Fibroblast of skin of right biceps (primary cell): ENCODE data around the gene APBB2.
A peak's percentile ranks its signal among the peaks of the same experiment; 100 is the strongest.
"Not testable (repeated sequence)": the region's sequence is repeated elsewhere in the genome, so short reads cannot be mapped to it uniquely, and the experiment has no call there.

ENCODE experiments used
- DNase-seq: peaks from one replicate; pipeline ENCODE4 v3.0.0-alpha.2; 2013

The APBB2 gene

DNA sequence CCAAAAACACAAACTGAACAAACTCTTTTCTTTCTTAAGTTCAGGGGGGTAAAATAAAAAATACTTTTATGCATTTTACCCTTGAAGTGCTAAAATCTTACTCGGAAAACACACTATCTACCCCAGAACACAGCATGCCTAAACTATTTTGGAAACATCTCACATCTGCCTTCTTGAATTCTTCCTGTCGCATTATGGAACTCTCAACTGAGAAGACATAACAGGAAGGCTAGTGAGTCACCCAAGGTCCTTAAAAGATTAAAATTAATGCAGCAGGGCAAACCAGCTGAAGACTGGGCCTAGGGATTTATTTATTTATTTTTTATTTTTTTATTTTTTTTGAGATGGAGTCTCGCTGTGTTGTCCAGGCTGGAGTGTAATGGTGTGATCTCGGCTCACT is 208.2 kb downstream of the APBB2 start:
- peak; percentile 64 for DNase-seq

DNA sequence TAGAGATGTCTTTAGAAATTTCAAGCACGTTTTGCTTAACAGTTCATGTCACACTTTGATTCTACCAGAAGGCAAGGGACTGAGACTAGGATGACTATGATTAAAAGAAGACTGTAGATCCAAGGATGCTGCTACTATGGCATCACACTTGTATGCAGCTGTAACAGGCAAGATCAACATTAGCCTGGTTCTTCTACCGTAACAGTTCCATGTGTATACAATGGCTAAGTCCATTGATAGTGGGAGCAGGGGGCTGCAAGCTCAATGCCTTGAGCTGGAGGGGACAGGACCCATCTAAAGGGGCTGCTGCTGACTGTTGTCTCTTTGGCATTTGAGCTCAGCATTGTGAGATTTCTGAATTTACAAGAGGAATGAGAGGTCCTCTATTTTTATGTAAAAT is 212.0 kb downstream of the APBB2 start:
- DNase-seq = no peak

GRCh38 chr4:41000356-41000755 is 214.0 kb downstream of the APBB2 start:
- DNase-seq = no peak

DNA sequence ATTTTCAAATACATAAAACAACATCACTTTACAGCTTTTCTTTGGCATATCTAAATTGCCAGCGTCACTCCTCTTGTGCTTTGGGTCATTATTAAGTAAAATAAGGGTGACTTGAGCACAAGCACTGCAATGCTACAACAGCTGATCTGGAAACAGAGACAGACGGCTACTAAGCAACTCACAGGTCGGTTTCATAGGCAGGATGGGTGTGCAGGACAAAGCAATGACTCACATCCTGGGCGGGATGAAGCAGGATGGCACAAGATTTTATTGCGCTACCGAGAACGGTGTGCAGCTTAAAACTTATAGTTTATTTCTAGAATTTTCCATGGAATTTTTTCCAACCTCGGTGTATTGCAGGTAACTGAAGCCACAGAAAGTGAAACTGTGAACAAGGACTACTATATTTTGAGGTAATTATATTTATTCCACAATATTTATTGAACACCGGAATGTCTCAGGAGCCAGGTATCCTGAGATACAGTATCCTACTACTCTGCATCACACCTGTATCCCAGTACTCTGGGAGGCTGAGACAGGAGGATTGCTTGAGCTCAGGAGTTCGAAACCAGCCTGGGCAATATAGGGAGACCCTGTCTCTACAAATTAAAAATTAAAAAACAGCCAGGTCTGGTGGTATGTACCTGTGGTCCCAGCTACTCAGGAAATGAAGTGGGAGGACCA is 215.5 kb downstream of the APBB2 start:
- peak; percentile 53 for DNase-seq

- peak; percentile 76 for DNase-seq
These were observed 218.5 kb downstream of the APBB2 start for GRCh38 chr4:40995850-40996249.

DNA sequence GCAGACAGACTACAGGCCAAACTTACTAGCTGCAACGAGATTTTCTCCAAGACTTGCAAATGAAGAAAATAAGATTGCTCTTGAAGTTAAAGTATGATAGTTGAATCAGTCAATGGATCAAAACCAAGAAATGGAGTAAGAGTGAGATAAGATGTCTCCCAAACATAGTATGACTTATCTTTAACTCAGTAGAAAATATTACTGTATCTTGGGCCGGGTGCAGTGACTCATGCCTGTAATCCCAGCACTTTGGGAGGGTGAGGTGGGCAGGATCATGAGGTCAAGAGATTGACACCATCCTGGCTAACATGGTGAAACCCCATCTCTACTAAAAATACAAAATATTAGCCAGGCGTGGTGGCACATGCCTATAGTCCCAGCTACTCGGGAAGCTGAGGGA is 220.0 kb downstream of the APBB2 start:
- DNase-seq = peak; percentile 61

GRCh38 chr4:40993296-40993693 is 221.0 kb downstream of the APBB2 start:
- not testable (repeated sequence) for DNase-seq

DNA sequence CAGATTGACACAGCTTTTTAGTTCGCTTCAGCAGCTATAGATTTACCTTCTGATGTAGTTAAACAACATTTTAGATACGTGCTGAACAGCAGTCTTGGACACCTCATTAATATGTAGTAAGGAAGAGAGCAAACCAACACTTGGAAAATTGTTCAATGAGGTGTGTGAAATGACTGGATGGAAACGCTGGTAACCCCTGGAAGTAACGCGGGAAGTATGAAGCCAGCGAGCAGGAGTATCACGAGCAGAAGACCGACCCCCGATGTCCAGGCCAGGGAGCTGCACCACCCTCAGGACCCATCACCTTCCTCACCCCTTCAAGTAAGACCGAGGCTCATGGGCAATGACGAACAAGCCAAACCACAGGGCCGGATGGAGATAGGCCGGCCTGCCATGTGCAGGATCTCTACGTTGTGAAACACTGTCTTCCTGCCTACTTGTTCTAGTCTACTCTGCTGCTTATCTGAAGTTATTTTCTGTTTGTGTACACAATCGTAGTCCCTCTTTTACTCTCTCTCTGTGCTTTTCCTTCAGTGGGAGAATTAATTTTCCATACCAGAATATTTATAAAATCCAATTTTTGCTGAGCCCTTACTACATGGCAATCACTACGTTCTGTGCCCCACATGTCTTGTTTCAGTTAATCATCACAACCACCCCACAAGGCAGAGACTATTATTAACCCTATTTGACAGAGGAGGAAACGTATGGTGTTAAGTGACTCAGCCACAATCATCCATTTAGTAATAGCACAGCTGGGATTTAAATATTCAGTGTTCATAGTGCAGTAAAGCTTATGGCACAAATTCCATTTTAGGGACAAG is 221.7 kb downstream of the APBB2 start:
- peak; percentile 85 for DNase-seq

- DNase-seq = no peak
These were observed 222.4 kb downstream of the APBB2 start for GRCh38 chr4:40991908-40992307.

GRCh38 chr4:40990899-40991265 is 223.5 kb downstream of the APBB2 start:
- no peak for DNase-seq

GRCh38 chr4:40990236-40990898 is 224.0 kb downstream of the APBB2 start:
- DNase-seq = peak; percentile 99

DNA sequence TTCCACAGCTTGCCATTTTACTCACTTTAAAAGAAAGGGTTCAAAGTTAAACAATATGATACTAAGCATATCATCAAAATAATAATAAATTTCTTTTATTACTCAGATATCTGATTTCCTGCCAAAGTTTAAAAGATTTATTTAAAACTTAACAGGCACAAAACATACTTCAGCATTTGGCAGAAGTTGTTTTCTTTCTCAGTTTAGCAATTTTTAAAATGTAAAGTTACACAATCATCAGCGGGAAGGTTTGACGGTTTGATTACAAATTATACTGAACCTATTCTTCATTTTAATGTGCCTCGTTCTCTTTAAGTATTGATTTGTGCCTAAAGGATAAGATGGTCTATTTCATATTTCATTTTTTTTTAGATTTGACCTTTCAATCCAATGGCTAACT is 227.2 kb downstream of the APBB2 start:
- no peak for DNase-seq

- DNase-seq = no peak
These were observed 228.0 kb downstream of the APBB2 start for GRCh38 chr4:40986375-40986774.

GRCh38 chr4:40984051-40984450 is 230.3 kb downstream of the APBB2 start:
- no peak for DNase-seq

- no peak for DNase-seq
These were observed 233.9 kb downstream of the APBB2 start for GRCh38 chr4:40980318-40980883.

- no peak for DNase-seq
These were observed 235.8 kb downstream of the APBB2 start for GRCh38 chr4:40978548-40978947.

DNA sequence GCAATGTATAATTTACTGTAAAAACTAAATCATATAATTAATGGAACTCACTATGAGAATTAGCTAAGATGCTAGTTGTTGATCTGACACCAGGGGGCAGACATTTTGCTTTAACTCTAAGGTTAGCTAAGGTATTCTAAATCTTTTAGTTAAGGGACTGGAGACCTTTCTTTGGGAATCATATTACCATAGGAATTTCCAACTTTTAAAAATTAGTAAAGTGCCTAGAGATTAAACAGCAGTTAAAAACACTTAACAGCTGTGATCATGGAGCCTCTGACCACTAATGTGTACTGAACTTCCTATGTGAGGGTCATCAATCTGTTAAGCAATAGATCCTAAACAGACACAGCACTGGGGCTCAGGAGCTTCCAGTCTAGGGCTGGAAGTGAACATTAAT is 238.0 kb downstream of the APBB2 start:
- peak; percentile 68 for DNase-seq

GRCh38 chr4:40972722-40973121 is 241.6 kb downstream of the APBB2 start:
- no peak for DNase-seq

- no peak for DNase-seq
These were observed 243.0 kb downstream of the APBB2 start for GRCh38 chr4:40971338-40971737.

DNA sequence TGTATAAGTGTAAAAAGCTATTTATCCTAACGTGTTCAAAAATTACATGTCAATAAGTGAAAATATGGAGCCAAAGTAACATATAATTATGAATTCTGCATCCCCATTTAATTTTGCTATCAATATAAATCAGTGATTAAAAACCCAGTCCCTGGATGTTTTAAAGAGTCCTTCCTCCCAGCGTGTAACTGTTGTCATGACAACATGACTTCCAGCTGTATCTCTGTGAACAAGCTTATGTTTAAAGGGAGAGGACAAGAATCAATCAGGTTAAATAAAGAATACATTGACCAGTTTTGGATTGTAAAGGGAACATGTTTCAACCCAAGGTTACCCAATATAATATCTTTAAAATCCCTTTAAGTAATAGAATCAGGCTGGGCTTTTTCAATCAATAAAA is 244.8 kb downstream of the APBB2 start:
- DNase-seq = no peak

DNA sequence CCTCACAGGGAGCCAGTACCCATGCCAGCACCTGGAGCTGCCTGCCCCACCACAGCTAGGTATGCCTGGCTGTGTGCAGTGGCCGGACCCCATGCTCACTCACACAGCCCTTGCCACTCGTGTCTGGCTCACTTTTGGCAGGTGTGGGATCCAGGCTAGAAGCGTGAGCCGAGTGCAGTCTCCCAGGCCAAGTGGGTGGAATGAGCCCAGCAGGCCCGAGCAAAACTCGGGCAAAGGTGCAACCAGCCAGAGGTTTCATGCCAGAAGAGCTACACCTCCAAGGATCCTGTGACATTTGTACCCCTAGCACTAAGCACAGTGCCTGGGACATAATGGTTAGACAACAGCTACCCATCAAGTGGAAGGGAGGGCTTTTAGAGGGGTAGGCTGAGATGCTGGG is 246.8 kb downstream of the APBB2 start:
- DNase-seq = no peak

DNA sequence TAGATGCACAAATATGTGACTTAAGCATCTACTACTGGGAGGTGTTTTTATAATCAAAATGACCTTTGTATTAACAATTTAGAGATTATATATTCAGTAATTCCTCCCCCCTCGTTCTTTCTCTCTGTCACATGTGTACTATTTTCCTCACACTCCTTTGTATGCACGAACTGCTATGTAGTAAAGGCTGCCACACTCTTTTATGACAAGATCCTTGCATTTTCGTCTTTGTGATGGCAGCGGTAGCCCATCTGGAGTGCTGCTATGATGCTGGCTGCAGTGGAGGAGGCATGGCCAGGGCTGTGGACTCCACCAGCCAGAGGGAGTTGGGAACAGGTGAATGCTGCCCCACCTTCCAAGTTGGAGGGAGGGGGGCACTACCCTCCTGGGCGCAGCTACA is 248.3 kb downstream of the APBB2 start:
- DNase-seq = no peak

- peak; percentile 42 for DNase-seq
These were observed 250.4 kb downstream of the APBB2 start for GRCh38 chr4:40963897-40964478.
